CD4-positive, alpha-beta T cell treated with Interleukin-6 at 100 ng/mL for 8 hours (primary cell): ENCODE results near the gene PTGES2.

Source experiments
- DNase-seq: peaks from one replicate; pipeline ENCODE4 v3.0.0-alpha.2; 2020; ENCODE audit warnings: mixed read lengths, low spot score

Gene PTGES2

DNA sequence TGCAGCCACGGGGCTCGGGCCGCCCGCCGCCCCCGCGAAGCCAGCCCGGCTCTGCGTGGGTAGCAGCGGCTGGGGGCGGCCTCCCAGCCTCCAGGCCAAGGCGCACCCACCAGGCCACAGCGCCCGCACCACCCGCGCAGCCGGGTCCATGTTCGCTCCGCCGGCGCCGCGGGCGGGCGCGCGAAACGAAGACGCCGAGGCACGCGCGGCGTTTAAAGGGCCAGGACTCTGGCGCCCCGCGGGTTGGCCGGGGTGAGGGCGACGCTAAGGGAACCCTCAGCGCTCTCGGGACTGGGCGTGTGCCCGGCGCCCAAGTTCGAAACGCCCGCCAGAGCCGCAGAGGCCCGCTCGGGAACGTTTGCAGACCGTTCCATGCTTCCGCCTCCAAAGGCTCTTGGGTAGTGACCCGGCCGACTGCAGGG lies at the start of gene PTGES2:
TSS of gene PTGES2 (minus strand) at position 162 of the 422 bp plus-strand sequence. CDS start at position 150, 12 bp downstream.
- DNase-seq, result peak; percentile 71

DNA sequence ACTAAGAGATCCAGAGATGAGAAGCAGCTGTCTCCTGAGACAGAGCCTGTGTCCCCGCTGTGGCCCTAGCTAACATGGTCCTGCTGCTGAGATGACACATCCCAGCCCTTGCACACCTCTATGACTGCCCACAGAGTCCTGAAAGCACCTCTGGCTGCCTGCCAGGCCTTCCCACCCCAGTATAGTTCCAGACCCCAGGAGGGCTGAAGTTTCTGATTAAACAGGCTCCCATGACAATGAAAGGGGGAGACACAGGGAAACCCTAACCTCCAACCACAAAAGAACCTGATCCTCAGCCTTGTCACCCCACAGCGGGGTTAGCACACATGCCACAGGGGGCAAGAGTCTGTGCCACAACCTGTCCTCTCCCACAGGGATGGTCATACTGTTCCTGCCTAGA lies 48.2 kb upstream of the PTGES2 start:
- no peak for DNase-seq

DNA sequence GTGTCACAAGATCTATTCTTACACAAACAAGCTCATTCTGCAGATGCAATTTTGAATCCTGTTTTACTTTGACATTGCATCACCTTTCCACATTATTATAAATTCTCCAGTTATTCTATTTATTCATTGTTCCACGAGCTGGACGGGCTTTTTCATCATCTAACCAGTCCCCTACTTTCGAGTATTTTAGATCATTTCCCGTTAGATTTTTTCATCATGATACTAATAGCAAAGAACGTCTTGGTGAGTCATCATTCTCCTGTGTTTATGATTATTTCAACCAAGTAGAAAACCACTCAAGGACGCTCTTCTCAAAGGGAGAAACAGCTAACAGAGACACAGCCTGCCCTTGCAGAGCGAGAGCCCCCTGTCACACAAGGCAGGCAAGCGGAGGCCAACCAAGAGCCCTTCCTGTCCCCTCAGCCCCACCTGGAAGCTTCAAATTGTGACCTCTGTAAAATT lies 47.6 kb upstream of the PTGES2 start:
- no peak for DNase-seq

DNA sequence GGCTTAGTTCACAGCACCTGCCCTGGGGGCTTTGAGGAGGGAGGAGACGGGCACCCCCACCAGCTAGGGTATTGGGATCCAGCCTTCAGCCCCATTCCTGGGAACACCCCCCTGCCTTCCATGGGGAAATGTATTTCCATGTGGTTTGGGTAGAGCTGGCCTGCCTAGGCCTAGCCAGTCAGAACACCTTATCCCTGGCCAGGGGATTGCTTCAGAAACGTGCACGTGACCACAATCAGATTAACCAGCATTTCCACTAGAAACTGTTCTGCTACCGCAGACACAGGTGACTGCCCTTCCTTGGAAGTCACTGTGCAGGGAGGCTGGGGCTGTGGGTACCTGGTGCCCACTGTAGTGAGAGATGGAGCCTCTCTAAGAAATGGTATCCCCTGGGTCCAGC lies 46.5 kb upstream of the PTGES2 start:
- no peak for DNase-seq

DNA sequence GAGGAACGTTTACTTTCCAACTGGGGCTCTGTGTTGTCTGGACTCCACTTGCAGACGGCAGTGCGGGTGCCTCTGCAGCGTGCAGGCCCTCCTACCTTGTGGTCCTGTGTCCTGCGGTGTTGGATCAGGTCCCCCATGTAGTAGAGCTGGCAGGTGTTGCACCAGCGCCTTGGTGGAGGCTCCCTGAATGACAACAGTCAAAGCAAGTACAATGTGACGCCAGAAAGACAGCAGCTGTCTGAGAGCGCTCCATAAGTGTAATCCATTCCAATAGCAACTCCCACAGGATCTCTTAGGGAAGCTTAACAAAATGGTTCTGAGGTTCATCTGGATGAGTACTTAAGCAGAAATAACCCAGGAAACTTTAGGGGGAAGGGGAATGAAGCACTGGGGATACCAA lies 42.4 kb upstream of the PTGES2 start:
- no peak for DNase-seq

DNA sequence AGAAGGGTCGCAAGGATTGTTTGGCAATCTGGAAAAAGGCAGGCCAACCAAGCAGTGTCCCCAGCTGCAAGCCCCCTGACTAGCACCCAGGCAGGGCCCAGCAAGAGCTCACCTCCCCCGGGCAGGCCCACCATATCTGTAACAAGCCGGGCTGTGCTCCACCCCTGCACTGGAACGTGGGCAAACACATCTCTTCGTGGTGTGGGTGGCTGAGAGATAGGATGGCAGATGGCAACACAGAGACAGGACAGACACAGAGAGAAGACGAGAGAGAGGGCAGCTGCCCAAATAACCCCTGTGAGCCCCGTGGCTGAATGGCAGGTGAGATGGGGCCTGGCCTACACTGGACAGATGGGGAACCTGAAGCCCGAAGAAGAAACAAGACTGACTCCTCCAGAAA lies 42.0 kb upstream of the PTGES2 start:
- no peak for DNase-seq

DNA sequence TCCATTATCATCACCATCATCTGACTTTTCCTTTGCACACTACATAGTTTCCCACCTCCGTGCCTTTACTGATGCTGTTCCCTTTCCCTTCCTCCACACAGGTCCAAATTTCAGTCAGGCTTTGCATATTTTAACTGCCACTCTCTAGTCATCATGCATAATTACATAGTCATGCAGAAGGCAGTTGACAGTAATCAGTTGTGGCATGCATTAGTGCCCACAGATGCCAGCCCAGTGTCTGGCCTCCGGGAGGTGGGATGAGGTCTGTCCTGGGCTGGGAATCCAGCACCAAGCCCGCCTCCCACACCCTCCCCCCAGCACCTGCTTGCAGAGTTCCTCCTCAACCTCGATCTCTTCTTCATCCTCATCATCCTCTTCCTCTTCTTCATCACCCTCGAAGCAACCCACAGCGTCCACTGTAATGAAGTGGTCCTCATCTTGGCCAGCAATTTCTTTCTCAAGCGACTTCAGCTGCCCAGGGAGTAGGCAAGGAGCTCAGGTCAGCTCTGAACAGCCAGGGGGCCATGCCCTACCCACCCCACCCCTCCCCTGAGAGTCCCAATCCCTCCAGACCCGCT lies 41.3 kb upstream of the PTGES2 start:
- DNase-seq, result no peak

DNA sequence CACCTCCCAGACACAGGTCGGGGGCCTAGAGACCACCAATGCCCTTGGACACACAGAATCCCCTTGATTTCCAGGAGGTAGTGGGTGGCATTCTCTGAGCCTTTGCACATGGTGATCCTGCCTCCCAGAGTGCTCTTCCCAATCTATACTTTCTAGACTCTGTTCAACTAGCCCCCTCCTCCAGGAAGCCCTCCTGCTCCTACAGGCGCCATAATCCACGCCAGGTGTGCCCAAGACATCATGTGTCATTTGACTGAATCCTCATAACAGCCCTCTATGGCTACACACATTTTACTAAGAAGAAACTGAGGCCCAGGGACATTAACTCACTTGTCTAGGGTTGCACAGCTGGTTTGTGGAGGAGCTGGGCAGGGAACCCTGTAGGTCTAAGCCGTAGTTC lies 39.7 kb upstream of the PTGES2 start:
- DNase-seq, result no peak

DNA sequence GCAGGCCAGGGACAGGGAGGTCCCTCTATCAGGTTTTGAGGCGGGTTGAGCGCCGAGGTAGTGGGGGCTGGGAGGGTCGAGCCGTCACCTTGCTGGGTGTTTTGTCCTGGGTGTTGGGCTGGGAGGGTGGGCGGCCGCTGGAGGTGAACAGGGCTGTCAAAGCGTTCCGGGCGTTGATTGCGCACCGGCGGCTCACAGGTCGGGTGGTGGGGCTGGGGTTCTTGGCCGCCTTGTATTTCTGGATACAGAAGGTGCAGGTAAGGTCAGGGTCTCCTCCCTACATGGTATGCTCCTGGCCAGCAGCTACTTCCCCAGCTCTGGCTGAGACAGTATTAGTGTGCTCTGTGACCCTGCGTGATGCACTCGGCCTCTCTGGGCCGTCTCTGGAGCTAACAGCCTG lies 38.6 kb upstream of the PTGES2 start:
- DNase-seq, result no peak

DNA sequence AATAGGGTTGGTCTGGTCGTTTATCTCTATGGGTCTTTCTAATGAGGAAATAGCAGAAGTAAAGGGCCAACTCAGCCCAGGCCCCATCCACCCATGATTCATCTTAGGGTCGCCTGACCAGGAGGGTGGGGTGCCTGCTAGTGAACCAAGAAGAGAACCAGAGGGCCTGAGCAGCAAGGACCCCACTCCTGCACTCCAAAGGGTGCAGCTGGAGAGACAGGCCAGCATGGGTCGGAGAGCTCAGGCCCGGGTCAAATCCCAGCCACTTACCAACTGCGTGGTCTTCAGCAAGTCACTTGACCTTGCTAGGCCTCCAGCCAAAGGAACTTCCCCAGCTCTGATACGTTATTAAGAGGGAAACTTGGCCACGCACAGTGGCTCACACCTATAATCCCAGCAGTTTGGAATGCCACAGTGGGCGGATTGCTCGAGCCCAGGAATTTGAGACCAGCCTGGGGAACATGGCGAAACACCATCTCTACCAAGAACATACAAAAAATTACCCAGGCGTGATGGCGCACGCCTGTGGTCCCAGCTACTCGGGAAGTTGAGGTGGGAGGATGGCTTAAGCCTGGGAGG lies 36.9 kb upstream of the PTGES2 start:
- no peak for DNase-seq

DNA sequence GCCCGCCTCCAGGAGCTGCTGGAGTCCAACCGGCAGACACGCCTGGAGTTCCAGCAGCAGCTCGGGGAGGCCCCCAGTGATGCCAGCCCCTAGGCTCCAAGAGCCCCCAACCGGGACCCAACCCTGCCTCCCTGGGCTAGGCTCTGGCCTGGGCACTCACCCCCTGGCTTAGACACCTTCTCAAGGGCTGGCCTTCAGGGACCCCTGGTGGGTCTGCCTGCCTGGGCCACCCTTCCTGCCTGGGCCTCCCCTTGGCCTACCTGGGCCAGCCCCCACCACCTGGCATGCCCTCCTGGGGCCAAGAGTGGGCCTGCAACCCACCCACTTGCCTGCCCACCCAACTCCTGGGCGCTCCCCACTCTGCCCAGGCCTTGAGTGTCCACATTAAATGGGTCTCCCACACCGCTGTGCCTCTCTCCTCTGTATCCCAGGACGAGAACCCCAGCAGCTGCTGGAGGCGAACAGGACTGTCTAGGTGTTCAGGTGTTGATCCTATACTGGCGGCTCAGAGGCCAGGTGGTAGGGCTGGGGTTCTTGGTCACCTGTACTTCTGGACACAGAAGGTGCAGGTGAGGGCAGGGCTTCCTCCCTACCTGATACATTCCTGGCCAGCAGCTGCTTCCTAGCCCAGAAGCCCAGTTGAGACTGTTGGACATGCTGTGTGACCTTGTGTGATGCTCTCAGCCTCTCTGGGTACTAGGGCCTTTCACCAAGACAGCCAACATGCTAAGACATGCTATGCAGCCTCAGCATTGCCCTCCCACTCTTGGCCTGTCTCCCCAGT lies 36.2 kb upstream of the PTGES2 start:
- DNase-seq, result no peak

DNA sequence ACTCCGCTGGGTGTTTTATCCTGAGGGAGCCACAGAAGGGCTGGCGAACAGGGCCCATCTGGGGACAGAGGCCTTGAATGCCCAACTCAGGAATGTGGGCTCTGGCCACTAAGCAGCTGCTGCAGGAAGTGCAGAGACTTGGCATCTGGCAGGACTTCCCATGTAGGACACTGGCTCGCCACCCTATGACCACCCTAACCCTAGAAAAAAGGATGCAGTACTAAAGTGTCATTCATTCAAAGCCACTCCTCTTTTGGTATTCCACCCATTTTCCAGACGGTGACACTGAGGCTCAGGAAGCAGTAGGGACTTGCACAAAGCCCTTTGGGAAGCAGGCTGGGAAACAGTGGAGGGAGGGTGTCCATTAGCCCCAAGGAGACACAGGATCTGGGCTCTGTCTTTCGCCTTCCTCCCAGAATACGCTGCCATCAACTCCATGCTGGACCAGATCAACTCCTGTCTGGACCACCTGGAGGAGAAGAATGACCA lies 35.5 kb upstream of the PTGES2 start:
- DNase-seq, result no peak

DNA sequence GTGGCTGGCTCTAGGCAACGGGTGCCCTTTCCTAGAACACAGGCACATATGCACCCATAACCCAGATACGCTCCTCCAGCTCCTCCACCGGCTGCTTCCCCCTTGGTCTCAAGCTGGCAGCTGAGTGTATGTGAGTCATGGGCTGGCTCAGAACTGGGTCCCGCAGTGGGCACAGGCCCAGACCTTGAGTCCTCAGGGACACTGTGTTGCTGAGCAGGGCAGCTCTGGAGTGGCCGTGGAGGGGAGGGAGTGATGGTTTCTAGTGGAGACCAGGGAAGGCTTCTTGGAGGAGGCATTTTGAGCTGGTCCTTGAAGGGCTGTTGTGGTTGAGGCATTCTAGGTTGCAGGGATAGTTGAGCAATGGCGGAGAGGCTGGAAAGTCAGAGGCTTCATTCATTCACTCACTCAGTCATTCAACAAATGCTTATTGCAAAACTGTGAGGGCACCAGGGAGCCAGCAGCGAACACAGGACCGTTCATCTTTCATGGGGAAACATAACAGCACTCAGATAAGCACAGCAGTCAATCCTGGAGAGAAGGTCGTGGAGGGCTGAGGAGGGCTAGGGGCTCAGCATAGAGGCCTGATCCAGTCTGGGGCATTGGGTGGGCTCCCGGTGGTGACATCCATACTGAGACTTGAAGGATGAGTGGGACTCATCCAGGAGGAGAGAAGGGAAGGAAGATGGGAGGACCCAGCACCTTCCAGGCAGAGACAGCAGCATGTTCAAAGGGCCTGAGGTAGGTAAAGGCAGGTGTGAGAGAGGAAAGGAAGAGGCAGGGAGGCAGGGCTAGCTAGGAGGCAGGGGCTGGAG lies 34.9 kb upstream of the PTGES2 start:
- DNase-seq, result no peak

DNA sequence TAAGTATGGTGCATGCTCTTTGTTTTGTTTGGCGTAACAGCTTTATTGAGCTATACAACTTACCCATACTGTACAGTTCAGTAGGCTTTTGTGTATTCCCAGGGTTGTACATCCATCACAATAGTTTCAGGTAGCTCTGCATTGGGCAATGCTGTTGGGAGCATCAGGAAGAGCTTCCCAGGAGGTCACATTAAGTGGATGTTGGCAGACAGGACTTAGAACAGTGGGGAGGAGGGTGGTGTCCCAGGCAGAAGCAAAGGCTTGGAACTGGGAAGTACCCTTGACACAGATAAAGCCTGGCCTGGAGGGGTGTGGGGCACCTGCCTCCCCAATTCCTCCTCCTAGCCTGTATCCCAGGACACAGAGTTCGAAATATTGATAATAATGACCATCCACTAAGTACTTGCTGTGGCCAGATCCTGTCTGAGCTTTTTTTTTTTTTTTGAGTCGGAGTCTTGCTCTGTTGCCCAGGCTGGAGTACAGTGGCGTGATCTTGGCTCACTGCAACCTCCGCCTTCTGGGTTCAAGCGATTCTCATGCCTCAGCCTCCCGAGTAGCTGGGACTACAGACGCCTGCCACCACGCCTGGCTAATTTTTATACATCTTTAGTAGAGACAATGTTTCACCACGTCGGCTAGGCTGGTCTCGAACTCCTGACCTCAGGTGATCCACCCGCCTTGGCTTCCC lies 33.8 kb upstream of the PTGES2 start:
- no peak for DNase-seq

DNA sequence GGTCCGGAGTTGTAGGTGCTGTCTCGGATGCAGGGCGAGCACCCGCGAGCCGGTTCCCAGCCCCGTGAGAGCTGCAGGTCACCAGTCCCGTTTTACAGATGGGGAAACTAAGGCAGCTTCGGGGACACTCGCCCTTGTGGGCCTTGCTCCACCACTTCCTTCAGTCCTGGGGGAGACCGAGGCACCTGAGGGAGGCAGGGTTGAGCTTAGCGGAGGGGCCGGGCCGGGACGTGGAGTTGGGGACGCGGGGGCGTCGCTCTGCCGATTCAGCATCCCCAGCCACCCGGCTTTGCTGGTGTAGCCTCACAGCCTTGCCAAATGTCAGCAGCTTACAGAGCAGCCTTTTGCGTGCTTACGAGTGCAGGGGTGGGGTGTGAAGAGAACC lies 33.1 kb upstream of the PTGES2 start:
- no peak for DNase-seq

DNA sequence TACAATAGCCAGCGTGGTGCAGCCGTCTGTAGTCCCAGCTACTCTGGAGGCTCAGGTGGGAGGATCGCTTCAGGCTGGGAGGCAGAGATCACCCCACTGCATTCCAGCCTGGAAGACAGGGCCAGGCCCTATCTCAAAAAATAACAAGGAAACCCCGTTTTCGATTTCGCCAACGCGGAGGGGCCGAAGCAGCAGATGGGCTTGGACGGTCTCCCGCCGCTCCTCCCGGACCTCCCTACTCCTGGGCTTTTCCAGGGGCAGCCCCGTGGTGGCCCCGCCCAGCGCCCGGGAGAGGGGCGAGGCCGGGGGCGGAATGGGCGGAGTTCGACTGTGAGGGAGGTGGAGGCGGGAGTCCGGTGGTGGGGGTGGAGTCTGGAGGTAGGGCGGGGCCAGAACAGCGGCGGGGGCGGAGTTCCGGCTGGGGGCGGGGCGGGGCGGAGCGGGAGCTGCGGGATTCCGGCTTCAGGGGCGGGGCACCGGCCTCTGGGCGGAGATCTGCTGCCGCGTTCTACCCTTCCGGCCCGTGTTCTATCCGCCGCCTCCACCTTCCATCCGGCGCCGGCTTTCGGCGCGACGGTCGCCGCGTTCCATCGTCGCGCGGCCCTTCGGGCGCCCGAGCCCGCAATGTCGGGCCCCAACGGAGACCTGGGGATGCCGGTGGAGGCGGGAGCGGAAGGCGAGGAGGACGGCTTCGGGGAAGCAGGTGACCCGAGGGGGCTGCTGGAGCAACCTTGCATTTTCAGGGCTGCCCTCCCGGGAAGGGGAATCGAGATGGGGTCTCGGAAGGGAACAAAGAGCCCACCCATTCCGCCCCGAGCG lies 32.5 kb upstream of the PTGES2 start, which contains the start of gene BBLN:
TSS of gene BBLN (plus strand) at position 482 of the 819 bp plus-strand sequence. CDS start at position 625, 143 bp downstream.
- DNase-seq, result peak; percentile 93

DNA sequence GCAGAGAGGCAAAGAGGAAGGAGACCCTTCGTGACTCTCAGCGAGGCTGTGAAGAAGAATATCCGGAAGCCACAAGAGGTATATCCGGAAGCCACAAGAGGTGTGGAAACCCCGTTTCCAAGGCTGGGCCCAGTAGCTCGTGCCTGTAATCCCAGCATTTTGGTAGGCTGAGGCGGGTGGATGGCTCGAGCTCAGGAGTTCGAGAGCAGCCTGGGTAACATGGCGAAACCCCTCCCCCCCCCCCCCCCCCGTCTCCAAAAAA lies 31.9 kb upstream of the PTGES2 start:
- DNase-seq, result peak; percentile 69

DNA sequence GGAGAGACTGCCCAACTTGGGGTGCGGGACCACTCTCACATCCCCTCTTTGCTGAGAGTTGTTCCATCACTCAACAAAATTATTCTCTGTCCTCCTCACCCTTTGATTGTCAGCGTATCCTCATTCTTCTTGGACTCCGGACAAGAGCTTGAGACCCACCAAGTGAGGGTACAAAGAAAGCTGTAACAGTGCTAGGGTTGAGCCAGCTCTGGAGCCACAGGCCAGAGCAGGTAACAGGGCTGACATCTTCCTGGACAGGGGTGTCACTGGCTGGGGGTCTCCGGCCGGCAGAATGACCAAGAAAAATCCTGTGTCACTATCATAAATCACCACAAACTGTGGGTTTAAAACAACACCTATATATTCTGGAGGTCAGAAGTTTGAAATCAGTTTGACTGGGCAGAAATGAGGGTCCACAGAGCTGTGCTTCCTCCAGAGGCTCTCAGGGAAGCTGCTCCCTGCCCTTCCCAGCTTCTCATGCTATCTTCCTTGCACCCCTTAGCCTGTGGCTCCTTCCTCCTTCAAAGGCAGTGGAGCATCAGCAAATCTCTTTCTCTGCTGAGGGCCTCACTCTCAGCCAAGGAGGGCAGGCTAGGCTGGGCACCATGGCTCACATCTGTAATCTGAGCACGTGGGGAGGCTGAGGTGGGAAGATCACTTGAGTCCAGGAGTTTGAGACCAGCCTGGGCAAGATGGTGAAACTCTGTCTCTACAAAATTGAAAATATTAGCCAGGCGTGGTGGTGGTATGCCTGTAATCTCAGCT lies 28.4 kb upstream of the PTGES2 start:
- no peak for DNase-seq

DNA sequence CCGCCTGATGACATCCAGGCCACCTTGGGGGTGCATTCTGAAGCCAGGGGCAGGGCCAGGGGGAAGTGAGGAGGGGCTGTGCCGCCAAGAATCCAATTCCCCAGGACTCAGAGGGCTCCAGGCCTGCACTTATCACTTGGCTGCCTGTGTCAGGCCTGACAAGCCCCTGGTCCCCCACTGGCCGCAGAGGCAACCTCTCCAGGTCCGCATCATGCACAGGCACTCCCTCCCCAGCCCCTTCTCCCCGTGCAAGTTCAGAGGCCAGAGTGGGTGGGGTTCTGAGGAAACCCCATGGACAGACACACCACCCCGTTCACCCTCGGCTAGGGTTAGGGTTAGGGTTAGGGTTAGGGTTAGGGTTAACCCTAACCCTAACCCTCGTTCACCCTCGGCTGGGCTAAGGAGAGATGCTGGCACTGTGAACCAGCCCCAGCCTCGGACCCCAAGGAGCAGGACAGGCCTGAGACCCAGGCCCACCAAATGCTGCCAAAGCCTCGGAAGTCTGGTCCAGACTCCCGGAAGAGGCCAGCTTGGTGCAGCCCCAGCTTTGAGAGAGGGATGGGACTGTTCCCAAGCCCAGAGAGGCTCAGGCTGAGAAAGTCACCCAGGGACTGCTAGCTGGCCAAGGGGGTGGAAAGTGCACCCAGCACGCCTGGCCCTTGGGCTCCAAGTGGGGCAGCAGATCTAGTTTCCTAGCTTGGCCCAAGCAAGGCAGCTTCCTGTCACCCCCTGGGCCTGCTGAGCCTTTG lies 26.6 kb upstream of the PTGES2 start:
- no peak for DNase-seq
